Neural progenitor cell (in vitro differentiated cells): ENCODE measurements around the gene ELOVL3.

Source experiments
- CTCF ChIP-seq: fragments of 200-600 bp; sonication (generic); IDR thresholded peaks from 2 replicates; pipeline ENCODE4 v1.5.1; 2017; ENCODE audit warnings: antibody characterized with exemption, mild to moderate bottlenecking
- EZH2 ChIP-seq: fragments of 200-600 bp; sonication (generic); IDR thresholded peaks from 2 replicates; pipeline ENCODE4 v1.6.1; 2017; ENCODE audit warnings: antibody characterized with exemption, mild to moderate bottlenecking, moderate library complexity
- EZH2phosphoT487 ChIP-seq: fragments of 200-600 bp; sonication (generic); IDR thresholded peaks from 2 replicates; pipeline ENCODE4 v1.6.1; 2017; ENCODE audit warnings: antibody characterized with exemption

- no peak for TF ChIP-seq EZH2phosphoT487
- no peak for TF ChIP-seq CTCF
- no peak for TF ChIP-seq EZH2
Measured at GRCh38 chr10:102191956-102192355, 34.1 kb upstream of the ELOVL3 start.
